Measurements from ENCODE around the gene OR51A2.
"Not testable (repeated sequence)": the region's sequence is repeated elsewhere in the genome, so short reads cannot be mapped to it uniquely, and the experiment has no call there.

The OR51A2 gene, protein sequence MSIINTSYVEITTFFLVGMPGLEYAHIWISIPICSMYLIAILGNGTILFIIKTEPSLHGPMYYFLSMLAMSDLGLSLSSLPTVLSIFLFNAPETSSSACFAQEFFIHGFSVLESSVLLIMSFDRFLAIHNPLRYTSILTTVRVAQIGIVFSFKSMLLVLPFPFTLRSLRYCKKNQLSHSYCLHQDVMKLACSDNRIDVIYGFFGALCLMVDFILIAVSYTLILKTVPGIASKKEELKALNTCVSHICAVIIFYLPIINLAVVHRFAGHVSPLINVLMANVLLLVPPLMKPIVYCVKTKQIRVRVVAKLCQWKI

DNA sequence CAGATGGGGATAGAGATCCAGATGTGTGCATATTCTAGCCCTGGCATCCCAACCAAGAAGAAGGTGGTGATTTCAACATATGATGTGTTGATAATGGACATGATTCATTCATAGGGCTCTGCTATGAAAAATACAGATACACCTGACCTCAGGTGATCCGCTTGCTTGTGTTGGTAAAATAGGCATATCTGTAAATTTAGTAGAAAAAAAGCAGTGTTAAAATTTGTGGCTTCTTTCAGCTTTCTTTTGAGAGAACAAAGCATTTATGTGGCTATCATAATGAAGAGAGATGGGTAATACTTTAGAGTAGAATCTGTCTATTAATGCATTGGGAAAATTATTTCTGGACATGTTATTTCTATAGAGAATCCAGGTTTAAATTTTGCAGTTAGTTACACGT is at the start of gene OR51A2:
Gene OR51A2, minus strand, starts transcription at position 101 of the 400 bp plus-strand sequence. Its CDS starts 0 bp downstream, at position 101.
- not testable (repeated sequence) for DNase-seq (ENCODE audit: low spot score)

DNA sequence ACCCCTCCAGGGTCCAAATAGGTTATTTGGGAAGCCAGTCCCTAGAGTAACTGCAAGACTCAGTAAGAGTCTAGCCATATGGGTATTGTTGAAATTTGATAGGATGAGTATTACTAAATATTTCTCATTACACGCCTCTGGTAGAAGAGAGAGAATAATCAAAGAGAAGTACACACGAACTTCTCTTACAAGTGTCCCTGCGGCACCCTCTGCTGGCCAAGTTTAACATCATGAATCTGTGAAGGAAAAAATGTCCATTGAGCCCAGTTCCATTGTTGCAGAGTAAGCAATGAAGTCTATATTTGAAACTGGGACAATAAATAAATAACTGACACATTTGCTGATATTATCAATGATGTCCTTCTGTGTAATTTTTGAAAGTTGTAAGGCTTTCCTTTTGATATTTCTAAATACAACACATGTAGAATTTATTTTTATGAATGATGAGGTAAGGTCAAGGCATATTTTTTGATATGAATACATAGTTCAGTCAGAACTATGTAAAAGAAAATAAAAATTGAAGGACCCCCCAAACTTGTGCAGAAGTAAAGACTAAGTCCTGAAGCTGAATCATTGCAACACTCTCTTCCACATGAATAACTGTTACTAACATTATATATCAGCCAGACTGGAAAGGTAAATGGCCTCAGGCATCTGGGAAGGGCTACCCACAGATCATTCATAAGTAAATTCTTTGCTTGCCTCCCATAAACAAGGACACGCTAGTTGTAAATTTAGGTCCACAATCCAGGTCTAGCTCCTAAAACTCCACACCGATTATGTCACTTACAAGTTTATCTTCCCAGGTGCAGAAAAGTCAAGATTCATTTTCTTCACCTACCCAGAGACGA is 49.1 kb upstream of the OR51A2 start:
- DNase-seq (ENCODE audit: low spot score), result peak; percentile 66

DNA sequence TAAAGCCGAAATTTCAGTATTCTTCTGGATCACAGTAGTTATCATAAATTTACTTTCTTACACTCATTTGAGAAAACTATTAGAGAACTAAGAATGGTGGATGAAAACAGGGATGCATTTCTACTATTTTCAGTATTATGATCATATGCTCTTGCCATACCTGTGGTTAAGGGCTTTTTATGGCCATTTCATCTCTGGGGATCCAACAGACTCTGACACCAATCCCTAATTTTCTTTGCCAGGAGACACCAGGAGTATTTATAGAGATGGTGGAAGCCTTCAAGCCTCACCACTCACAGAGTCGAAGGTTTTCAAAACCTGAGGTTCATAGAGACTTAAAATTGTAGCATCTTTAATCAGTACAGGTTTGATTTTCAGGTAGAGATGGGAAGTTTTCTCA is 39.0 kb upstream of the OR51A2 start, which contains the start of gene OR51L1:
Gene OR51L1, plus strand, starts transcription at position 301 of the 400 bp plus-strand sequence. CDS start 4,132 bp downstream, outside the sequence.
- no peak for DNase-seq (ENCODE audit: low spot score)

DNA sequence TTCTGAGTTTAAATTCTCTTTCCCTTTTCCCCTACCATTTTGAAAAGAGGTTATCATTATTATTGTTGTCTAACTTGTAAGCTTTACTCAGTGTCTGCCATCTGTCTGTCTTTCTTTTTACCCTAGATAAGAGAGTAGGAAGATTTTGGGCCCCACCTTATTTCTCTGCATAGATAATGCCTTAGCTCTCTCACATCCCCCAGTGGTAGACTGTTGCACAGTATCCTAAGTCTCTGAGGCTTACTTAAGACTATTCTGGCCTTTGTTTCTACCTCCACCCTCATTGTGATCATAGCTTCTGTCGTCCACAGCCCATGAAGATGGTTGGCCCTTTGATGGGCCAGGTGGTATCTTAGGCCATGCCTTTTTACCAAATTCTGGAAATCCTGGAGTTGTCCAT is 35.5 kb upstream of the OR51A2 start:
- no peak for DNase-seq (ENCODE audit: low spot score)

DNA sequence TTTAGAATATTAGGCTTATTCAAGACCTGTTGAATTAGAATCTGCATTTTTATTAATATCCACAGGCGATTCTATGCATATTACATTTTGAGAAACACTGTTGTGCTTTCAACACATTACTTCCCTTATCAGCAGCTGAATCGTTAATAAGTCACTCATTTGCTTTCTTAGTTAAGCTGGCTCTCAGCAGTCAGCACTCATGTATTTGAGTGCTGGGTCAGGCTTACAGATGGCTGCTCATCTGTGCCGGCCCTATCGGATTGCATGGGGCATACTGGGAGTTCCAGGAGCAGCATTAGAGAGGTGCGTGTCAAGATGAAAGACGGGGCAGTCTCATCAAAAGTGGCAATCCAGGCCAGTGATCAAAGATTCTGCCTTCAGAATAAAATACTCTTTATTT is 28.3 kb upstream of the OR51A2 start:
- DNase-seq (ENCODE audit: low spot score), result peak; percentile 89

DNA sequence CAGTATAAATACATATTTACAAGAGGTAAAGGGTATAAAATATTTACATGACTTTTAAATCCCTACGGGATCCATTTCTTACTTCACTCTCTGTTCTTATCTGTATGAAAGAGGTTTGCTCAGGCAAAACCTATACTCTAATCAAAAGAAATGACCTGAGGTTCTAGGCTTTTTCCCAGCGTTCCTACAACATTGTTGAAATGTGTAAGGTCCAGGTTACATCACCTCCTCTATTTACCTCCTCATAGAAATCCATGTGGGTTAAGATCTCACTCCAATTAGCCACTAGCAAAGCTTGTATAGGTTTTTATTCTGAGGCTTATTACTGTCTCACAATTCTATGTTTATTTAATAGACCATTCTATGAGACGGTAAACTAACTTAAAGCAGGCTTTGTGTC is 27.2 kb upstream of the OR51A2 start:
- DNase-seq (ENCODE audit: low spot score), result no peak

DNA sequence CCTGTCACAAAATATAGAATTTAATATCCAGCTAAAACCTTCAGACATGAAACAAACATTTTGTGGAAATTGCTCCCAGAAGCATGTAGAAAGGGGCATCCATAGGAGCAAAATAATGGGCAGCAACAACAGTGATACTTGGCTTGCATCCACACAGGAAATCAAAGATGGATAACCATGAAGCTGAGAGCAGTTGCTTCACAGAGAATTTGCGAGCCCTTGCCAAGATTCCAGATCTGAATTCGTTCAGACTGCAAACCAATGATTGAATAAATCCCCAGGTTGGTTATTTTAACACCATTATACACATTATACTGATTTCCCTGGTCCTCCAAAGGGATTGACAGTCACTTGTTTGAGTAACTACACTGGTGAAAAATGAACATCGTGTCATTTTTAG is 23.5 kb upstream of the OR51A2 start:
- DNase-seq (ENCODE audit: low spot score), result no peak

DNA sequence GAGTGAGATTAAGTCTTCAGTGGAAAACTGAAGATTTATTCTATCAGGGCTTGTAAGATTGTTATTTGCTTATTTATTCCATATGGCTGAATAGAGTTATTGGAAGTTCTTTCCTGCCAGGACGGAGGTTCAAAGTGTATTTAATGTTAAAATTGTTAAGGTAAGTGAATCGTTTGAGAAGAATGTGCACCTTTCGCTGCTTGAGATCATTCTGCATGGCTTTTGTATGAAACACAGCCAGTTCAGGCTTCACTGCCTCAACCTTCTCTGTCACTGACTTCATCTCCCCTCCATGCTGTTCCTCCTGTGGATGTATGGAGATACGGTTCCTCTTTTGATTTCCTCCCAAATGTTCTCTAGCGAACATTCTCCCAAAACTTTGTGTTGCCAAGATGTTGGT is 19.9 kb upstream of the OR51A2 start:
- peak; percentile 76 for DNase-seq (ENCODE audit: low spot score)

DNA sequence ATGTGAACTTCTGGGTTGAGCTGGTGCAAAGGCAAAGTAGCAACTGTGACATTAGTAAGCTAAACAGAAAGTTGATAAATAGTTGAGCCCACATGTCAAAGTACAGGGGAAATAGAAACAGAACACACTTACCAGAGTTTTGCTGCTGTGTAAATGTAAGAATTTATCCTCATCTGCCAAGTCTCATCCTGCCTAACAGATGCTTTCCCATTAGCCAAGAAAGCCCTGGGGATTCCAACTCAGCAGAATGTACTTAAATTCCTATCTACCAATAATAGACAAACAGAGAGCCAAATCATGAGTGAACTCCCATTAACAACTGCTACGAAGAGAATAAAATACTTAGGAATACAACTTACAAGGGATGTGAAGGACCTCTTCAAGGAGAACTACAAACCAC is 7.3 kb upstream of the OR51A2 start:
- DNase-seq (ENCODE audit: low spot score), result no peak

DNA sequence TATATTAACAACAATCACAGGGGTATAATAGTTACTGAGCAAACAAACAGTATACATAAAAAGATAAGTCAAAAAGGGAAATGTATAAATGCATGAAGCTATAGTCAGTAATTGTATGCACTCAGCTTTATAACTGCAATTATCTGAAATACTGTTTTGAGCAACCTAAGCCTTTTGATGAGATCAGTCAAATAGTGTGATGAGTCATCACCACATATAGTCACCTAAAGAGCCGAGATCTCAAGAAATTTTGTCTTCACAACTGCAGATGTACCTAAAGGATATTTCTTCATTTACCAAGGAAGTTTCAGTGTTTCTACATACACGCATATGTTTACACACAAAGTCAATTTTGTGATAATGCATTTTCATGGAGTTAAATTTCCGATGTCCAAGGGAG is 5.4 kb upstream of the OR51A2 start:
- no peak for DNase-seq (ENCODE audit: low spot score)

DNA sequence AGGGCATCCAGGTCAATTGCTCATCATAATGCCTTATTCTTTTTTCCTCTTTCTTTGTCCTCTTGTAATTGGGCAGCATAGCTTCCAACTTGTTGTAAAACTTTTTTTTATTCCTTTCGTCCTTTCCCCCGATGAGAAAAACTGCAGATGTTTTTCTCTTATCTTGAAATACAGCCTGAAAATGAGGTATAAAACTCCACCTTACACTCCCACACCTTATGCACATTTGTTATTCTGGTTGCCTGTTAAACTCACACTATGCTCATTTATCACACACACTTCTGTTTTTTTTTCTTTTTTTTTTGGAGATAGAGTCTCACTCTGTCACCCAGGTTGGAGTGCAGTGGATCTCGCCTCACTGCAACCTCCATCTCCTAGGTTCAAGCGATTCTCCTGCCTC is 1.9 kb upstream of the OR51A2 start:
- no peak for DNase-seq (ENCODE audit: low spot score)

DNA sequence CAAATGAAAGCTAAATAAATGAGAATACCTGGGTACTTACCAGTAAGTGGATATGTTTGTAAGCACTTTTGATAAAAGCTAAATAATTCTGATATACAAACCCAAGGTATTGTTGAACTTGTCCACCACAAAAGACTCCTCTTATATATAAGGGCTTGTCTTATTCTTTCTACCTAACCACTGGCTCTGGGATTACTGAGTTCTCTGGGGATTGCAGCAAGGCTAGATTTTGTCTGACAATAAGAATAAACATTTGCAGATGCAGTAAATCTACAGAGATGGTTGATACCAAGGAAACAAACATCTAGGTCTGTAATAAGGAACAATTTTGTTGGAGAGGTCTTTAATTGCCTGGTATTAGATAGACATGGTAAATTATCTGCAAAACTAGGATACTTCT is 8.0 kb downstream of the OR51A2 start, which contains the start of gene OR51A4:
Gene OR51A4, minus strand, starts transcription at position 101 of the 400 bp plus-strand sequence. CDS start 505 bp downstream, outside the sequence.
- no peak for DNase-seq (ENCODE audit: low spot score)

DNA sequence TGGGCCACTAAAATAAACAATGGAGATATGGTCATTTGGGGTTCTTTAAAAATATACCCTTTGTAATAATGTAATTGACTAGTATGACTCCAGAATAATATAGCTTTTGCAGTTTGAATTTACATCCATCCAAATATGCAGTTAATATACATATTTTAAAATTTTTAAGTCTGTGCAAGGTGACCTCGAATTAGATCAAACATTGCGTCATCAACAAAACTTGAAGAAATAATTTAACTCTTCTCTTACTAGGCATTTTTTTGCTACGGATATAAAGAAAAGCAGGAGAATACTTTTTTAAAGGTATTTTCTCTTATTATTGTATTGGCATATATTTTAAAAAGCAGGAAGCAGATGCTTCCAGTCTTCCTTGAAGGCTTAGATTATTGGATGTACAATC is 18.8 kb downstream of the OR51A2 start:
- no peak for DNase-seq (ENCODE audit: low spot score)

DNA sequence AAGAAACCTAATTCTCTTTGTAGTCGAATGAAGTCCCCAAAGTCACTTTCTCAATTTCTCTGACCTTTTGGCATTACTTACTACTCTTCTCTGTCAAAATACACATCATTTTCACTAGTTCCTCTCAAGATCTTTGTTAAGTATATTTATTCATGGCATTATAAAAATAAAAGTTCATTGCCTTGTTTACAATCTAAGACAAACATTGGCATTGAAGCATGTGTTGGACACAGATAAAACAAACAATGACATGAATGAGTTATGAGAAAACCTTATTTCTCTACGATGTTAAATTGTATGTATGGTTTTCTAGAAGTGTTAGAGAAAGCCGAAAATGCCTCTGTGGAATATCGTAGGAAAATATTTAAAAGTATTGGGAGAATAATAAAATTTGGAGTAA is 22.8 kb downstream of the OR51A2 start:
- no peak for DNase-seq (ENCODE audit: low spot score)

DNA sequence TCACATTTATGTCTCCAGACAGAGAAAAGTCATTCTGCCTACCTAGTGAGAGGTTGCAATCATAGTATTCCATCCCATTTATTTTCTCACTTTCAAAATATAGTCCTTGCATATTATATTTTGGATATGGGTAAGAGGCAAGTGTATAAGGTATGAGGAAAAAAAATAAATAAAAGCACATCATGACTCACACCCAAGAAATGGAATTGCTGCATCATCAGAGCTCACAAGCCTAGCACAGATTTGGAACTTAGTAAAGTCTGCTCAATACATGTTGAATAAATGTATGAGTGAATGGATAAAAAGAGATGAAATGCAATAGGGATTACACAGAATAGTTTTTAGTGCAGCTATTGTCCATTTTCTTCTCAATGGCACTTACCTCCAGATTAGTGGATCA is 28.9 kb downstream of the OR51A2 start:
- peak; percentile 9 for DNase-seq (ENCODE audit: low spot score)

DNA sequence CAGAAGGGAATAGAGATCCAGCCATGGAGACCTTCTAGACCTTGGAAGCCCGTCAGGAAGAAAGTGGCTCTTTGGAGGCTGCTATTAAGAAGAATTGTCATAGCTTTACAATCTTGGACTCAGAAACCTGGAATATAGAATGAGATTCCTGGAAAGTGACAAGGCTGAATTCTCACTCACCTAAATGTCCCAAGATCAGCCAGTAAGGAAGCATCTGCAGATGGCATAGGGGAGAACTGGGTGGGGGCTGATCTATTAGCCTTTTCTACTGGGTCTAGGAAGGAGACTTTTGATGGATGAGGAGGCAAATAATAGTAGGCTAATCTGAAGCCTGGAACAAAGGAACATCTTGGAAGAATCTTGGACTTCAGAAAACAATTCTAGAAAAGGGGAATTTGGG is 31.3 kb downstream of the OR51A2 start, which contains the start of gene OR51G1:
Gene OR51G1, minus strand, starts transcription at position 101 of the 400 bp plus-strand sequence. Its CDS starts 0 bp downstream, at position 101.
- DNase-seq (ENCODE audit: low spot score), result no peak

DNA sequence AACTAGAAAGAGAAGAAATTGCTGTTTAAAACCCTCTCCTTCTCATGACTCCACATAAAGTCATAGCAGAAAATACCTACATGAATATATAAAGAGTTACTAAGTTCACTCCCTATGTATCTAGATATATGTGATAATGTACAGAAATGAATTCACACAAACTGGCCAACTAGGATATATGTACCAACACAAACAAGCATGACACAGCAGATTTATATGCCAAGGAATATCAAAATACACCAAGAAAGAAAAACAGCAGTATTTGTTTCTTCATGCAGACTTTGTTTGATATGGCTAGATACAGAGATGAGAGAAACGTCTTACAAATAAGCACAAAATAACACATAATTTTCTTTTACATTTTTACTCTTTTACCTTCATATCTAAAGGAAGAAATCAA is 33.2 kb downstream of the OR51A2 start:
- DNase-seq (ENCODE audit: low spot score), result no peak

DNA sequence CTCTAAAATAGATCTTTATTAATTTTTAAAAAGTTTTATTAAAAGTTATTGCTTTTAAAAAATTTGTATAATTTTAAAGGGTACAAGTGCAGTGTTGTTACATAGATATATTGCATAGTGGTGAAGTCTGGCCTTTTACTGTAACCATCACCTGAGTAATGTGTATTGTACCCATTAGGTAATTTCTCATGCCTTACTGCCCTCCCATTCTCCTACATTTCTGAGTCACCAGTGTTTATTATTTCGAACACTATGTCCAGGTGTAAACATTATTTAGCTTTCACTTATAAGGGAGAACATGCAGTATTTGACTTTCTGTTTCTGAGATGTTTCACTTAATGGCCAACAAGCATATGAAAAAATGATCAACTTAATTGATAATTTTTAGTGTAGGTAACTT is 33.7 kb downstream of the OR51A2 start:
- peak; percentile 5 for DNase-seq (ENCODE audit: low spot score)

DNA sequence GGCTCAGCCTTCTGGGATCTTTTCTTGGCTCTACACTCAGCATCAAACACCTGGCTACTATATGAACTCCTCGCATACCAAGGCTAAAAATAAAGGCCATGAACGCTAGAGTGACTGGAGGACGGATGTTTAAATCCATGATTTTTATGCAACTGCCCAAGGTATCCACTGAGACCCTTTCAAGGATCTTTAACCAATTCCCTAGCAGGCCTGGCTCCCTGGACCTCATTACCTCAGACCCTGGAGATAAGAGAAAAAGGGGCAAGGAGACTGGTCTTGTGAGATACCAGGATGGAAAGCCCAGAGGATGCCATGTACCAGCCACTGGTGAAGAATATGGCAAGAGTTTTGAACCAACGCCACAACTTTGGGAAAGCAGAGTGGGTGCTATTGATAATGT is 36.3 kb downstream of the OR51A2 start, which contains the start of gene OR51G2:
Gene OR51G2, minus strand, starts transcription at position 101 of the 400 bp plus-strand sequence. CDS start 3,687 bp downstream, outside the sequence.
- no peak for DNase-seq (ENCODE audit: low spot score)

DNA sequence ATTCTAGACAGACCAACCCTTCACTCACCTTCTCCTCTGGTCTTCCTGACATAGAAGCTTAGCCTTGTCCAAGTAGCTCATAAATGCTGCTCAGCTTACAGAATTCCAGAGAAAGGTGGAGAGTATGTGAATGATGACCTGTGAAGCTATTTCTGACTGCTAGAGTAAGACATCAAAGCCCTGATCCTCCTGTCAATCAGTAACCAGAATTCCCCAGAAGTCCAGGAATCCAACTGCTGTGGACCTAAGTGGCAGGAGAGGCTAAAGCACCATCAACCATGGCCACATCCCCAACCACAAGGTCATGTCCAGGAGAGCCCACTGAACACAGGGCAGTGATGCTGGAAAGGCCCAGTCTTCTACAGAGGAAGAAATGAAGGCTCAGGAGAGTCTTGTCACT is 38.9 kb downstream of the OR51A2 start:
- DNase-seq (ENCODE audit: low spot score), result peak; percentile 79
